ENCODE measurements around the gene HDAC7. TPM values are rescaled to one million over a fixed set of nuclear protein-coding genes. Genes with fewer than 3 reads are reported as not detected.

HDAC7 gene
- total RNA-seq, 2 experiments from 2014 or later = 225 to 247 TPM

DNA sequence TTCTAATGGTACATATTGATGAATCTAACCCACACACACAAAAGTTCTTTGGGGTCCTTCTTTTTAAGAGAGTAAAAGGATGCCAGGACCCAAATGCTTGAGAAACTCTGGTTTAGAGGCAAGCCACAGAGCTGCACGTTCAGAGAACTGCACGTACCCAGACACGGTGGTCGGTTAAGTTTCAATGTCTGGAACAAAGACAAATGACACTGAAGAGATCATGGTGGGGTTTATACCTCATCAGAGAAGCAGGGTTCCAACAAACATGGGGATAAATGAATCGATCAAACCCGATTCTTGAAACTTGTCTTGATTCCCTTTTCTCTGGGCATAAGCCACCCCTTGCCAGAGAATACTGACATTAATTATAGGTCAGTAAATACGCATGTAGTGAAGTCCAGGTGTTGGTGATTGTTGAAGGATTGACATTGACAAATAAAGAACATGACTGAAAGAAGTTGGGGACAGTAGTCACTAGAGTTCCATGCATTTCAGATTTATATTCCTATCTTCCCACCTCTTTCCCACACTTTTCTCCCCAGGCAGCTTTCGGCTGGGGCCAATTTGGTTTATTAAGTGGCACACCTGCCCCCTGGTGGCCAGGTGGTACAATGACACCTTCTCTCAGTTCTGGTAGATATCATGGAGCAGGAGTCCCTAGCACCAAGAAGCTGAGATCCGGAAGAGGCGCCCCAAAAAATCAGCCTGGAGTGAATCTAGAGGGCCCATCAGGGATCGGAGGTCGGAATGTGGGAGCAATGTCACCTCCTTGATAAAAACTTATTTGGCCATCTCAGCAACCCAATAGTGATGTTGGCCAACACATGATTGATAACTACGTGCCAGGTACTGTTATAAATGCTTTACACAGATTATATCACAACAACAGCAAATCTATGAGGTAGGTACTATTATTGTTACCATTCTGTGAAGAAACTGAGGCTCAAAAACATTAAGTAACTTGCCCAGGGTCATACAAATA is 17.8 kb upstream of the HDAC7 start:
- POLR2A ChIA-PET = interaction anchor here (1.1 to 2.2 kb wide), 3 partner anchors 24 to 56 kb away, joined by 4 to 6 read pairs (median 4); no protein-coding TSS in a partner anchor
- CTCF ChIA-PET = interaction anchor here (0.6 to 13.3 kb wide), 33 partner anchors 9 to 188 kb away, joined by 3 to 185 read pairs (median 5); partner anchors contain the start of genes HDAC7, RAPGEF3, SLC48A1 and VDR

DNA sequence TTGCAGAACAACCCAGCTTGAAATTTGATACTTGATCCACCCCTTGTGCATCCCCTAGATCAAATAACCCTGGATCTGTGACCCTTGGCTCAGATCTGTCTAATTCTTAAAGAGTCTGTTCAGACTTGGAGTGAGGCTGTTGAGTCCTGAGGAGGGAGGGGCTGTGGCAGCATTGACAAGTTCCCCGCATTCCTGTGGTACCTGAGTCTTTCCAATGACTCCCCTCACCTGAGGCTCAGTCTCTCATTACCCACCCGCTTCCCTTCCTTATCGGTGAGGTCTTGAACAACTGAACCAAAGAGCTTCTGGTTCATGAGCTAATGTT is 16.1 kb upstream of the HDAC7 start:
- ChIA-PET POLR2A (interaction anchor here (1.0 to 8.9 kb wide), 4 partner anchors 17 to 50 kb away, joined by 3 to 104 read pairs (median 8); partner anchors contain the start of gene HDAC7), CTCF (interaction anchor here (0.9 to 13.3 kb wide), 7 partner anchors 9 to 93 kb away, joined by 4 to 185 read pairs (median 48); partner anchors contain the start of genes HDAC7 and SLC48A1)

DNA sequence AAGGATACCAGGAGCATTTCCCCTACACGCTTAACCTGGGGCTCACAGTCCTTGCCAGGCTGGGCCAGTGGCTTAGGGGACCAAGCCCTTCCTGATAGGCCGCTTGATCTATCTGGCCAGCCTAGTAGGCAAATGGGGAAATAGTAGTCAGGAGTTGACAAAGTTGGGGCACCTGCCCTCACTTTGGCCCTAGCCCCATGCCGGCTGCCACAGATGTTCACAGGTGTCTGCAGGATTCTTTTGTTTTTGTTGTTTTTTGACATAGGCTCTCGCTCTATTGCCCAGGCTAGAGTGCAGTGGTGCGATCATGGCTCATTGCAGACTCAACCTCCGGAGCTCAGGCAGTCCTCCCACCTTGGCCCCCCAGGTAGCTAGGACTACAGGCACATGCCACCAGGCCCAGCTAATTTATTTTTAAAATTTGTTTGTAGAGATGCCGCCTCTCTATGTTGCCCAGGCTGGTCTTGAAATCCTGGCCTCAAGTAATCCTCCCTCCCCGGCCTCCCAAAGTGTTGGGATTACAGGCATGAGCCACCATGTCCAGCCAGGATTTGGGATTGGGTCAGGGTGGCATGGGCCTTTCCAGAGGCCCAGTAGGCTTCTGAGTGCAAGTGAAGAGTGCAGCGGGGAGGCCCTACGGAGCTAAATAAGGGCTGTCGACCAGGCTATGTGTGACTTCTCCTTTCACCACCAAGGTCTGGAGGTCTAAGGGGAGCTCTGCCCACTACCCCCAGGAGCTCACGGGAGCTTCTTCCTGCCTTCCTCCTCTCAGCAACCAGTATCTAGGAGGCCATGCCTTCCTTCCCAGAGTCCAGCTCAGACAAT is 15.5 kb upstream of the HDAC7 start:
- POLR2A ChIA-PET = interaction anchor here (1.0 to 8.9 kb wide), 4 partner anchors 16 to 50 kb away, joined by 3 to 104 read pairs (median 8); partner anchors contain the start of gene HDAC7
- CTCF ChIA-PET = interaction anchor here (0.9 to 13.3 kb wide), 7 partner anchors 8 to 92 kb away, joined by 4 to 185 read pairs (median 48); partner anchors contain the start of genes HDAC7 and SLC48A1

GRCh38 chr12:47834199-47834903 is 14.6 kb upstream of the HDAC7 start:
- ChIA-PET CTCF (interaction anchor here (0.7 to 13.3 kb wide), 9 partner anchors 15 to 119 kb away, joined by 3 to 185 read pairs (median 7); partner anchors contain the start of genes HDAC7 and SLC48A1), POLR2A (interaction anchor here (2.6 to 8.9 kb wide), 4 partner anchors 15 to 51 kb away, joined by 8 to 104 read pairs (median 42); partner anchors contain the start of gene HDAC7)

DNA sequence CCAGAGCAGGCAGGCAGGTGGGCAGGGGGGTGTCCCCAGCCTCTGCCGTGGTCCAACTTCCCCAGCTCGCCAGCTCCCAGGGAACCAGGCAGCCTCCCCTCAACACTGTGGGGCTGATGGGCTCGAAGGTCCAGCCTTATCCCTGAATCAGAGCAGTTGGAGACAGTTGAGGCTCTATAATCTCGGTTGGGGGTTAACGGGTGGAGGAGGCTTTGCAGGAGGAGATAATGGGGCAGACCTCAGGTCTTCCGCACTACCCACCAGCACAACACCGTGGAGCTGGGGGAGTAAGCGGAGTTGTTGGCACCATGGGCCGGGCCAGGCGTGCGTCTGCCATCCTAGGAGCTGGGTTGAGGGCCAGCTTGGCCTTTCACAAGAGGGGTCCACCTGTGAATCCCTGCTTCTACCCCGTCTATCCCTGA is 13.9 kb upstream of the HDAC7 start:
- ChIA-PET POLR2A (interaction anchor here (0.6 to 8.9 kb wide), 10 partner anchors 15 to 127 kb away, joined by 3 to 104 read pairs (median 6); partner anchors contain the start of genes HDAC7 and RPAP3), CTCF (interaction anchor here (0.7 to 13.3 kb wide), 9 partner anchors 14 to 118 kb away, joined by 3 to 185 read pairs (median 7); partner anchors contain the start of genes HDAC7 and SLC48A1)

- ChIA-PET CTCF (interaction anchor here (0.6 to 13.3 kb wide), 11 partner anchors 9 to 610 kb away, joined by 3 to 185 read pairs (median 7); partner anchors contain the start of genes HDAC7 and SLC48A1), POLR2A (interaction anchor here (0.6 to 8.9 kb wide), 12 partner anchors 14 to 131 kb away, joined by 3 to 104 read pairs (median 4); partner anchors contain the start of genes HDAC7, SLC48A1 and TMEM106C)
Observed at GRCh38 chr12:47832263-47832933, 12.7 kb upstream of the HDAC7 start.

GRCh38 chr12:47829584-47829983 is 9.9 kb upstream of the HDAC7 start:
- POLR2A ChIA-PET = interaction anchor here (5.0 to 8.9 kb wide), 2 partner anchors 11 to 16 kb away, joined by 71 to 104 read pairs; partner anchors contain the start of gene HDAC7
- CTCF ChIA-PET = interaction anchor here (0.7 to 9.9 kb wide), 8 partner anchors 9 to 56 kb away, joined by 3 to 91 read pairs (median 5); partner anchors contain the start of genes HDAC7 and SLC48A1

GRCh38 chr12:47828976-47829482 is 9.3 kb upstream of the HDAC7 start:
- POLR2A ChIA-PET = interaction anchor here (1.9 to 8.9 kb wide), 2 partner anchors 10 to 21 kb away, joined by 4 to 104 read pairs; partner anchors contain the start of gene HDAC7
- CTCF ChIA-PET = interaction anchor here (0.7 to 9.9 kb wide), 10 partner anchors 9 to 56 kb away, joined by 3 to 91 read pairs (median 6); partner anchors contain the start of genes HDAC7 and SLC48A1

DNA sequence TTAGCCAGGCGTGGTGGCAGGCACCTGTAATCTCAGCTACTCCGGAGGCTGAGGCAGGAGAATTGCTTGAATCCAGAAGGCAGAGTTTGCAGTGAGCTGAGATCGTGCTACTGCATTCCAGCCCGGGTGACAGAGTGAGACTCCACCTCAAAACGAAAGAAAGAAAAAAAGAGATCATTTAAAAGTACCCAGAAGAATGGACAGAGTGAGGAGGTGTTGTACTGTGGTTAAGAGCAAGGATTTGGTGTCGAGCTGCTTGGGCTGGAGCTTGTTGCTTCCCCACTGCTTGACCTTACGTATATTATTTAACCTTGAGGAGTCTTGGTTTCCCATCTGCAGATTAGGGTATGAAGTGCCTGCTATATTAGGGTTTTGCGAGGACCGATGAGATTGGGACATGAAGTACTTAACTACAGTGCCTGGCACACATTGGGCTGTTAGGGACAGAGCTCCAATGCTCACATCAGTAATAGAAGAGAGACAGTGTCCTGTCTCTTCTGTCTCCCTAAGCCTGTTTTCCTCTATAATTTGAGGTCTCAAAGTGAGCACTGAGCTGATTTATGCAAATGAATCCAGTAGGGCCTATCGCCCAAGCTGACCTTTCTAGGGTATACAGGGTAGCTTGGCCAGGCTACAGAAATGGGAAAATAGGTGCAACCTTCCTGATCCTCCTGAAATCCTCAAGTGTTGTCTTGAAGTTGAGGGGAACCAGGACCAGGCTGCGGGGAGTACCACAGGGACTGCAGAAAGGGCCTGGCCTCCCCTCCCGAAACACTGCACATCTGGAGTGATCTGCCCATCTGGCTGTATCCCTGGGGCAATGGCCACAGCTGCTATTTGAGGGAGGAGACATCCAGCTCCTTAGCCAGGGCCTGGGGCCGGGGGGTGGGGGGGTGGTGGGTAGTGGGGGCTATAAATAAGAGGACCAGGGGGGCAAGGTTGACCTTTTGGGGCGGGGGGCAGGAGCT is 8.6 kb upstream of the HDAC7 start:
- ChIA-PET POLR2A (interaction anchor here (1.9 to 8.9 kb wide), 3 partner anchors 9 to 20 kb away, joined by 4 to 104 read pairs (median 10); partner anchors contain the start of gene HDAC7), CTCF (interaction anchor here (1.0 to 9.9 kb wide), 11 partner anchors 9 to 87 kb away, joined by 3 to 91 read pairs (median 5); partner anchors contain the start of genes HDAC7 and SLC48A1)

DNA sequence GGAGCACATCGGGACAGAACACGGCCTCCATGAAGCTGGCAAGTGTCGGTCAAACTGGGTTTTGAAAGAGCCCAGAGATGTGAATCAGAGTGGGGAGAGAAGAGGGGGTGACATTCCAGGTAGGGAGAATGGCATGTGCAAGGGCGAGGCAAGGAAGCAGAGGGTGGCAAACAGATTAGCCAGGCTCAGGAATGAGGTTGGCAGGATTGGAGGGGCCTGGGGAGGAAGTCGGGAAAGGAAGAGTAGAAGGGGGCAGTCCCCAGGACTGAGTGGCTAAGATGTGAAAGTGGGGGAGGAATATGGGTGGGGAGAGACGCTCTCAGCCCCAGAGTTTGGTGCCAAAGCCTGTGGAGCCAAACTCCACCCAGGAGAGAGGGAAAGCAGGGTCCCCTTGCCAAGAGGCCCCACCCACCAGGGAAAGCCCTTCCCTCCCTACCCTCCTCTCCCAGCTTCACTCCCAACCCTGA is 5.5 kb upstream of the HDAC7 start:
- ChIA-PET POLR2A (interaction anchor here (1.1 kb wide), 1 partner anchor 13 kb away, joined by 6 read pairs; no protein-coding TSS in a partner anchor), CTCF (interaction anchor here (1.0 to 1.3 kb wide), 2 partner anchors 13 to 14 kb away, joined by 3 read pairs; no protein-coding TSS in a partner anchor)

GRCh38 chr12:47824635-47825034 is 4.9 kb upstream of the HDAC7 start:
- ChIA-PET POLR2A (interaction anchor here (1.1 kb wide), 1 partner anchor 12 kb away, joined by 6 read pairs; no protein-coding TSS in a partner anchor), CTCF (interaction anchor here (1.0 to 1.3 kb wide), 2 partner anchors 13 to 14 kb away, joined by 3 read pairs; no protein-coding TSS in a partner anchor)

DNA sequence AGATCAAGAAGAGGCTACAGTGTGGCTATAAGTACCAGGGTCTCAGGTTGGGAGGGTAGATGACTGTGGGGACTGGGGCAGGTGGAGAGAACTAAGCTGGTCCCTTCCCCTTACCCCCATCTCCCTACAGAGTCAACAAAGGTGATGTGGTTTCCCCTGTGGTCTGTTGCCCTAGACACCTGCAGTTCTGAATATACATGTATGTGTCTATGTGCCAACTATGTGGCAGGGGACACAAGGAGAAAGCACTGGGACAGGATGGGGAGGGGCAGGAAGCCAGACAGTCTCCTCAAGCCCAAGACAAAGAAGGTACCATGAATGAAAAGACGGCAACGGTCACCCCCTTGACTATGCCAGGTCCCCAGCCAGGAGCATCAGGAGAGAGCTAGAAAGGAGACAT is 4.5 kb upstream of the HDAC7 start:
- POLR2A ChIA-PET = interaction anchor here (1.1 kb wide), 1 partner anchor 12 kb away, joined by 6 read pairs; no protein-coding TSS in a partner anchor

GRCh38 chr12:47823422-47824086 is 3.9 kb upstream of the HDAC7 start:
- ChIA-PET CTCF (interaction anchor here (1.0 to 7.3 kb wide), 3 partner anchors 8 to 15 kb away, joined by 3 to 91 read pairs (median 4); no protein-coding TSS in a partner anchor), POLR2A (no interaction called here)

More for the DNA sequence above, 4.5 kb upstream of the HDAC7 start:
- CTCF ChIA-PET = interaction anchor here (1.0 to 1.3 kb wide), 2 partner anchors 14 to 15 kb away, joined by 3 read pairs; no protein-coding TSS in a partner anchor

DNA sequence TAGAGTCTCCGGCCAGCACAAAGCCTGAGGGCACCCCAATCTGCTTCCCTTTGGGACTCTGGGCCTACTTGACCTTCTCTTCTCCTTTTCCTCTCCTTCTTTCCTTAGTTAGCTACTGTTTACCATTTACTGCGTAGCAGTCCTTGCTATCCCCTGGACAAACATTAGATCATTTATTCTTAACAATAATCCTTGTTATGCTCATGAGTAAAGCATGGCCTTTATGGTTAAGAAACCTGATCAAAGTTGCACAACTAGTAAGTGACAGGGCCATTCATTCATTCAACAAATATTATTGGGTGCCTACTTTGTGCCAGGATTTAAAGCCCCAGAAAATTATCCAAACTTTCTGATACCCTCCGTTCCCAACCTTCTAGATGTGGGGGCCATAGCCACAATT is 3.2 kb upstream of the HDAC7 start:
- ChIA-PET POLR2A (no interaction called here), CTCF (interaction anchor here (0.9 to 7.3 kb wide), 3 partner anchors 8 to 15 kb away, joined by 3 to 91 read pairs (median 4); no protein-coding TSS in a partner anchor)

Measured in activated CD8-positive, alpha-beta memory T cell treated with anti-CD3 and anti-CD28 coated beads for 36 hours (primary cell).